ENCODE data around the gene PDE6D. TPM values are rescaled to one million over a fixed set of nuclear protein-coding genes. Genes with fewer than 3 reads are reported as not detected.
A peak's percentile ranks its signal among the peaks of the same experiment; 100 is the strongest.

Gene PDE6D
- total and polyA plus RNA-seq, 2 of the 13 experiments (the other 11 are each of a cell fraction or from before 2014, with no cell fraction given): 14.1 to 23.2 TPM

- peak; percentile 82 for TF ChIP-seq ZNF687 (CRISPR knock-in tag; IDR thresholded peaks at IDR 0.05)
- peak; percentile 81; the same call in 1 of the 2 replicates for TF ChIP-seq ZNF782 (CRISPR knock-in tag; IDR thresholded peaks at IDR 0.05; ENCODE audit: borderline replicate concordance)
- TF ChIP-seq MAZ (IDR thresholded peaks at IDR 0.05; ENCODE audit: borderline replicate concordance, low read depth, low read length): peak; percentile 52; the same call in 1 of the 2 replicates
- TF ChIP-seq MAZ (CRISPR knock-in tag; IDR thresholded peaks at IDR 0.05; ENCODE audit: low read depth): peak; percentile 75
- TF ChIP-seq ZNF777 (CRISPR knock-in tag; IDR thresholded peaks at IDR 0.05): peak; percentile 88
- 0 out of 2 replicates have a peak, but pooled peaks have one; percentile 31 for TF ChIP-seq ZNF264 (CRISPR knock-in tag; IDR thresholded peaks at IDR 0.05)
- peak; percentile 76 for TF ChIP-seq POLR2AphosphoS5 (IDR thresholded peaks at IDR 0.05; ENCODE audit: low read depth, low read length)
- TF ChIP-seq ETV6 (CRISPR knock-in tag; conservative IDR thresholded peaks at IDR 0.05): peak; percentile 63; the same call in 1 of the 2 replicates
- no peak for TF ChIP-seq CERS6 (CRISPR knock-in tag; IDR thresholded peaks at IDR 0.05)
- peak; percentile 100 for TF ChIP-seq SP2 (CRISPR knock-in tag; IDR thresholded peaks at IDR 0.05)
- peak; percentile 62 for TF ChIP-seq PHF20 (CRISPR knock-in tag; IDR thresholded peaks at IDR 0.05)
- TF ChIP-seq ZNF281 (CRISPR knock-in tag; IDR thresholded peaks at IDR 0.05; ENCODE audit: borderline replicate concordance): 0 out of 2 replicates have a peak, but pooled peaks have one; percentile 11
- TF ChIP-seq ZNF225 (CRISPR knock-in tag; IDR thresholded peaks at IDR 0.05): peak; percentile 89
- TF ChIP-seq ZNF672 (CRISPR knock-in tag; IDR thresholded peaks at IDR 0.05): no peak
- TF ChIP-seq ZNF776 (CRISPR knock-in tag; IDR thresholded peaks at IDR 0.05): peak; percentile 60; the same call in 1 of the 2 replicates
- TF ChIP-seq EP300 (IDR thresholded peaks at IDR 0.05; ENCODE audit: low read depth in 2 of 2, low read length in 2 of 2): no peak
- no peak for TF ChIP-seq EP300 (CRISPR knock-in tag; IDR thresholded peaks at IDR 0.05; ENCODE audit: borderline replicate concordance)
- TF ChIP-seq ZNF160 (CRISPR knock-in tag; IDR thresholded peaks at IDR 0.05): peak; percentile 24; the same call in 1 of the 2 replicates
- peak; percentile 72; the same call in 1 of the 2 replicates for TF ChIP-seq KMT2A (CRISPR knock-in tag; IDR thresholded peaks at IDR 0.05)
These were observed at the start of gene PDE6D (continued) for GRCh38 chr2:231780909-231781797.
